Right cardiac atrium (tissue), 5 donors: ENCODE results near the gene AAK1. TPM values are rescaled to one million over a fixed set of nuclear protein-coding genes. Genes with fewer than 3 reads are reported as not detected.

Experiments
- ATAC-seq, 2 donors: fragments of 200-7000 bp; cut with Tn5 transposase; one replicate each; pipeline versions ENCODE4 v1.8.0 to v1.9.1; 2020; ENCODE audit warnings: moderate library complexity in 2 of 2, mild to moderate bottlenecking in 1 of 2
- DNase-seq, 3 donors: peaks; one replicate each; pipeline ENCODE4 v3.0.0-alpha.2; 2020
- H3K27ac ChIP-seq: one replicate; pipeline ENCODE4 v1.5.1; 2013; ENCODE audit warnings: mild to moderate bottlenecking, low read length, control low read depth, moderate library complexity
- H3K27me3 ChIP-seq: one replicate; pipeline ENCODE4 v1.6.1; 2013; ENCODE audit not compliant: control insufficient read depth, insufficient read depth
- H3K4me1 ChIP-seq: one replicate; pipeline ENCODE4 v1.6.1; 2013; ENCODE audit warnings: low read length; ENCODE audit not compliant: control insufficient read depth, insufficient read depth
- H3K4me3 ChIP-seq: one replicate; pipeline ENCODE4 v1.5.1; 2013; ENCODE audit warnings: low read length, control low read depth
- H3K9me3 ChIP-seq: one replicate; pipeline ENCODE4 v1.6.1; 2013; ENCODE audit warnings: low read length; ENCODE audit not compliant: control insufficient read depth
- WGBS: extraction: QIAGEN DNeasy Blood & Tissue Kit; methylation state at CpG from one replicate; pipeline ENCODE4 v1.1.7; 2013; 5-methylcytosine and 5-hydroxymethylcytosine counted together
- intact Hi-C, 4 donors: fragments of 100-400 bp; cut with DNase I; formaldehyde crosslinking; loops; one replicate each; pipeline versions ENCODE4 v1.11.0 to v1.14.0; 2022 to 2023
- polyA plus RNA-seq: library from polyadenylated mRNA; stranded (reverse); fragments of 200-250 nt; gene quantifications from one replicate; pipeline ENCODE4 v1.2.3, GENCODE V29; 2013
- total RNA-seq, 4 donors: library from RNA; stranded (reverse); fragmentation: NEBNext Ultra II Directional; extraction: Animal tissue kit (Norgen Biotek cat#: 25700); gene quantifications; one replicate each; pipeline ENCODE4 v1.2.1, GENCODE V29; 2021
- donor health status: healthy with polysubstance abuse.
- donor health status: DM: no; HTN: yes; CAD: no.
- donor health status: DM: no; HTN: no; CAD: no.
- donor health status: DM: no; HTN: yes; CAD: no; lungs with severe emphysema.
- donor health status: DM: yes; HTN: yes; CAD: no.

The AAK1 gene
- total and polyA plus RNA-seq, 5 donors, result 13.8 to 57.5 (median 51.2) TPM

- Histone ChIP-seq H3K27ac (no peak overlapping the region), H3K9me3 (no peaks in the 10 kb centered on the region), H3K4me1 (no peaks in the 10 kb centered on the region), H3K27me3 (no peaks in the 10 kb centered on the region), H3K4me3 (no peak overlapping the region)
- ATAC-seq (no peak), DNase-seq (no peak)
- 95% methylated on average over 3 of the region's 3 CpGs for WGBS
- intact Hi-C loops, result no loop called here
Measured at GRCh38 chr2:69469375-69469774, 174.2 kb downstream of the AAK1 start.

DNA sequence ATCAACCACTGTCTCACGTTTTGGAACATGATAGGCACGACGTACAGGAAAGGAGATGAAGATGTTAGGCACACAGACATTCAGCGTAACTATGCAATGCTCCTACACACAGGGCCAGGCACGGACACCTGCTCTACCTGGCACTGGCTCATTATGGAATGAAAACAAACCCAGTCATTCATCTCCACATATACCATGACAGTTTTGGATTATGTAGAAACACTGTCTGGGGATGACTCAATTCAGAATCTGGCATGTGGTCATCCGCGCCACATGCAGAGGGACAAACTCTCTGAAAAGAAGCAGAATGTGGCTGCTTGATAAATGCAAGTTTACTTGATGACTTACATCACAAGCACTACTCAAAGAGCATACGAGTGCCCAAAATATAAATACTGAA is 176.8 kb downstream of the AAK1 start:
- Histone ChIP-seq H3K27ac (no peak overlapping the region), H3K27me3 (no peaks in the 10 kb centered on the region), H3K4me3 (no peak overlapping the region), H3K9me3 (no peaks in the 10 kb centered on the region), H3K4me1 (no peaks in the 10 kb centered on the region)
- WGBS, result 92% methylated on average over 8 of the region's 8 CpGs
- intact Hi-C loops, result no loop called here
- DNase-seq (no peak), ATAC-seq (no peak)

- H3K27ac ChIP-seq, result no peak overlapping the region
- DNase-seq (peak; percentile 76 to 87 (median 83)), ATAC-seq (peak; percentile 83 to 84)
- H3K4me1 ChIP-seq, result no peaks in the 10 kb centered on the region
- intact Hi-C loops, result no loop called here
- 77% methylated on average over 14 of the region's 14 CpGs for WGBS
- H3K9me3 ChIP-seq, result no peaks in the 10 kb centered on the region
- H3K27me3 ChIP-seq, result no peaks in the 10 kb centered on the region
- H3K4me3 ChIP-seq, result no peak overlapping the region
Measured at GRCh38 chr2:69465513-69466456, 177.8 kb downstream of the AAK1 start.

- DNase-seq (peak in 2 of 3 donors; percentile 55 to 64), ATAC-seq (peak; percentile 71 to 84)
- intact Hi-C loops, result no loop called here
- 60% methylated on average over 3 of the region's 3 CpGs for WGBS
- H3K27ac ChIP-seq, result no peak overlapping the region
- no peaks in the 10 kb centered on the region for H3K4me1 ChIP-seq
- no peaks in the 10 kb centered on the region for H3K27me3 ChIP-seq
- H3K9me3 ChIP-seq, result no peaks in the 10 kb centered on the region
- H3K4me3 ChIP-seq, result no peak overlapping the region
Measured at GRCh38 chr2:69464575-69464974, 179.0 kb downstream of the AAK1 start.

DNA sequence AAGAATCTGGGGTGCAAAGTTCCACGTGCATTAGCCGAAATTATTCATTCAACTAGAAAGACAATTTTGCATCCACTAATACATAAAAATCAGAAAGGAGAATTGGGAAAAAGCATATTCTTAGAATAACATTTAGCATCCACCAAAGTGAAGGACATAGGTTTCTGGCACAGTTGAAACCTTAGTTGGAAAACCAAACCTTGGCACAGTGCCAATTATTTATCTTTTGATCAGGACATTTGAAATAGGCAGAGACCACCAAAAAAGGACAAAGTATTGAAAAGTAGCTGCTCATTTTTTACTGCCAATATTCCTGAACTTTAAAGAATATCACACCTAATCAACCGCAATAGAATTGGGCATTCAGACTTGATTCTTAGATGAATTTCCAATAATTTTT is 180.8 kb downstream of the AAK1 start:
- DNase-seq (no peak), ATAC-seq (no peak)
- intact Hi-C loops, result no loop called here
- H3K27ac ChIP-seq, result no peak overlapping the region
- WGBS, result over 99% methylated on average over 3 of the region's 3 CpGs
- no peaks in the 10 kb centered on the region for H3K4me1 ChIP-seq
- H3K27me3 ChIP-seq, result no peaks in the 10 kb centered on the region
- H3K4me3 ChIP-seq, result no peak overlapping the region
- no peaks in the 10 kb centered on the region for H3K9me3 ChIP-seq

DNA sequence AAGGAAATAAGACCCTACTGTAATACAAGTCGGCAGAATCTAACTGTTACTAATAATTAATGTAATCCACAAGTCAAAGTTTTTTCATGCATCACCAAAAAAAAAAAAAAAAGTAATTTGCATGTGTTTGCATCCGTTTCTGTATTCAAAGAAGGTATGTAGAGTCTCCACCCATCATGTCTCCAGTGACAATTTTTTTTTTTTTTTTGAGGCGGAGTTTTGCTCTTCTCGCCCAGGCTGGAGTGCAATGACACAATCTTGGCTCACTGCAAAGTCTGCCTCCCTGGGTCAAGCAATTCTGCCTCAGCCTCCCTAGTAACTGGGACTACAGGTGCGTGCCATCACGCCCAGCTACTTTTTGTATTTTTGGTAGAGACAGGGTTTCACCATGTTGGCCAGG is 182.1 kb downstream of the AAK1 start:
- ATAC-seq (no peak), DNase-seq (no peak)
- H3K27ac ChIP-seq, result no peak overlapping the region
- no peak overlapping the region for H3K4me3 ChIP-seq
- 97% methylated on average over 6 of the region's 6 CpGs for WGBS
- no peaks in the 10 kb centered on the region for H3K4me1 ChIP-seq
- H3K9me3 ChIP-seq, result no peaks in the 10 kb centered on the region
- H3K27me3 ChIP-seq, result no peaks in the 10 kb centered on the region
- intact Hi-C loops, result no loop called here

GRCh38 chr2:69459936-69460335 is 183.6 kb downstream of the AAK1 start:
- no peak for ATAC-seq
- WGBS, result 76% methylated on average over 4 of the region's 4 CpGs

GRCh38 chr2:69456950-69457445 is 186.5 kb downstream of the AAK1 start:
- DNase-seq, result no peak
- H3K4me3 ChIP-seq, result no peak overlapping the region
- intact Hi-C loops, result no loop called here
- H3K27me3 ChIP-seq, result no peaks in the 10 kb centered on the region
- H3K9me3 ChIP-seq, result no peaks in the 10 kb centered on the region
- H3K27ac ChIP-seq, result no peak overlapping the region
- ATAC-seq, result no peak
- no peaks in the 10 kb centered on the region for H3K4me1 ChIP-seq

More at GRCh38 chr2:69459936-69460335, 183.6 kb downstream of the AAK1 start:
- H3K9me3 ChIP-seq, result no peaks in the 10 kb centered on the region
- H3K27ac ChIP-seq, result no peak overlapping the region
- H3K4me3 ChIP-seq, result no peak overlapping the region
- no peak for DNase-seq
- intact Hi-C loops, result no loop called here
- H3K4me1 ChIP-seq, result no peaks in the 10 kb centered on the region
- no peaks in the 10 kb centered on the region for H3K27me3 ChIP-seq

- no peak overlapping the region for H3K27ac ChIP-seq
- DNase-seq (no peak), ATAC-seq (no peak)
- H3K9me3 ChIP-seq, result no peaks in the 10 kb centered on the region
- H3K27me3 ChIP-seq, result no peaks in the 10 kb centered on the region
- intact Hi-C loops, result no loop called here
- no peaks in the 10 kb centered on the region for H3K4me1 ChIP-seq
- H3K4me3 ChIP-seq, result no peak overlapping the region
- 94% methylated on average over 7 of the region's 7 CpGs for WGBS
Measured at GRCh38 chr2:69456154-69456553, 187.4 kb downstream of the AAK1 start.

DNA sequence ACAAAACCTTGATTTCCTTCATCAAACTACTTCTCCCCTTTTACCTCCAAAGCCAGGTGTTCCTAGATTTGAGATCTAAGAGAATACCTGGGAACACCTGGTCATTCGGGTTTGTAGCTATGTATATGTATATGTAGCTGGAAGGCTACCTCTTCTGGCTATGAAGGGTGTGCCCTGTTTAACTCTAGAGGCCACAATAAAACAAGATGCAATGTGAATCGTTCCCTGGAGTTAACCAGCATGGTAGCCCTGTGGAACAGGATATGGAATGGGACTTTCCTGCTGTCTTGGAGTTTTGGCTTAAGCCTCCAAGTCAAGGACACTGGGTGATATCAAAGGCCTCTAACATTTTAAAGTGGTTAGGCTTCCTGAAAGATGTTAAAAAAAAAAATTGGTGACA is 188.6 kb downstream of the AAK1 start:
- no peaks in the 10 kb centered on the region for H3K9me3 ChIP-seq
- ATAC-seq (no peak), DNase-seq (no peak)
- H3K27me3 ChIP-seq, result no peaks in the 10 kb centered on the region
- H3K4me1 ChIP-seq, result no peaks in the 10 kb centered on the region
- no peak overlapping the region for H3K27ac ChIP-seq
- no peak overlapping the region for H3K4me3 ChIP-seq
- intact Hi-C loops, result no loop called here
- 95% methylated on average over 2 of the region's 2 CpGs for WGBS

DNA sequence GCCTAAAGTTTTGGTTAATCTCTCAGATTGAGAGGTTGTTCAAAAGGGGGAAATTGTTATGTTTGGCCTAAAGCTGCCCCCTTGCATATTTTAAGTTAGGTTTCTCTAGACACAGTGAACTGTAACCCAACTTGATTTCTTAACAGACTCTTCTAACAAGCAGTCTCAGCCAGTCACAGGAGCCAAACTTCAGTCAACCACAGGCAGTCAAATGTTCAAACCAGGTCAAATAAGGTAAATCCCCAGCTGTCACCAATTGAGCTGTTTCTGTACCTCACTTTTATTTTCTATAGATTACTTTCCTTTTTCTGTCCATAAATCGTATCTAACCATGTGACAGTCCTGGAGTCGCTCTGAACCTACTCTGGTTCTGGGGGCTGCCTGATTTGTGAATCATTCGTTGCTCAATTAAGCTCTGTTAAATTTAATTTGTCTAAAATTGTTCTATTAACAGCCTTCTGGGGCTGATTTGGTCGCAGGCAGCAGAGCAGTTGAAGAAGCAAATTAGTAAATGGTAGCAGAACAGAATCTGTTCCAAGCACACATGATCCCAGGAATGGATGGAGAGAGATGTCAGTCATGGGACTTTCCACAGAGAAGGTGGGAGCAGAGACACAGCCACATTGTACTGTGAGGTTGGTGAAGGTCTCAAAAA is 189.9 kb downstream of the AAK1 start:
- Histone ChIP-seq H3K4me3 (no peak overlapping the region), H3K27ac (no peak overlapping the region), H3K27me3 (no peaks in the 10 kb centered on the region), H3K9me3 (no peaks in the 10 kb centered on the region), H3K4me1 (no peaks in the 10 kb centered on the region)
- DNase-seq (no peak), ATAC-seq (no peak)
- intact Hi-C loops, result no loop called here
- 85% methylated on average over 4 of the region's 4 CpGs for WGBS
